GM12878 (cell line): ENCODE results near the gene TTC17. TPM values are rescaled to one million over a fixed set of nuclear protein-coding genes. Genes with fewer than 3 reads are reported as not detected.

Experiments
- ATAC-seq: fragments of 200-7000 bp; cut with Tn5 transposase; 3 replicates; pipeline ENCODE4 v1.9.1; 2020; ENCODE audit warnings: mild to moderate bottlenecking, moderate library complexity
- BruUV-seq: library from RNA; stranded (reverse); fragments of 400-500 nt; replicated peaks from 2 replicates; lab custom pipeline; 2021; lab: Mats Ljungman, UMichigan
- CTCF ChIA-PET: fragments of 300-600 bp; sonication (Branson Sonifier 250); formaldehyde crosslinking; extraction: SDS; loops from one replicate; lab custom pipeline; 2021; ENCODE audit warnings: inconsistent platforms; lab: Yijun Ruan, JAX
- POLR2A ChIA-PET: fragments of 350-600 bp; formaldehyde crosslinking; extraction: SDS; loops from one replicate; lab custom pipeline; 2021; ENCODE audit warnings: inconsistent platforms; lab: Charles Lee
- RAD21 ChIA-PET: fragments of 300-600 bp; sonication (Branson Sonifier 250); formaldehyde crosslinking; loops from one replicate; lab custom pipeline; 2023; ENCODE audit warnings: antibody characterized with exemption; ENCODE audit not compliant: unreplicated experiment; lab: Charles Lee
- SMC1A ChIA-PET: fragments of 300-600 bp; sonication (Branson Sonifier 250); formaldehyde crosslinking; loops from one replicate; lab custom pipeline; 2023; ENCODE audit not compliant: unreplicated experiment, uncharacterized antibody; lab: Charles Lee
- DNase-seq: peaks from one replicate; pipeline ENCODE4 v3.0.0-alpha.2; 2011; ENCODE audit warnings: low read depth, low spot score
- FAIRE-seq: peaks from 3 replicates; lab custom pipeline; 2011; peaks lifted over from hg19 to GRCh38; lab: Jason Lieb, UNC
- H2AFZ ChIP-seq: 2 replicates; pipeline ENCODE4 v1.6.0; 2011; ENCODE audit warnings: low read depth, low read length, control low read depth; ENCODE audit not compliant: control insufficient read depth
- H3K27ac ChIP-seq: 2 replicates; pipeline ENCODE4 v1.5.1; 2011; ENCODE audit warnings: control low read depth; ENCODE audit not compliant: control insufficient read depth, insufficient read depth
- H3K27me3 ChIP-seq, 2 experiments: replicated peaks in 1 of 2; 2 replicates each; pipeline versions ENCODE4 v1.6.0 to v1.6.1; 2011; ENCODE audit warnings: low read length in 1 of 2; ENCODE audit not compliant: control insufficient read depth in 2 of 2, insufficient read depth in 2 of 2
- H3K36me3 ChIP-seq, 2 experiments: 2 replicates each; pipeline ENCODE4 v1.5.1; 2011; ENCODE audit warnings: low read length in 1 of 2; ENCODE audit not compliant: control insufficient read depth in 2 of 2, insufficient read depth in 2 of 2
- H3K4me1 ChIP-seq: 2 replicates; pipeline ENCODE4 v1.6.1; 2011; ENCODE audit warnings: mild to moderate bottlenecking, low read length, moderate library complexity, mixed read lengths; ENCODE audit not compliant: control insufficient read depth, insufficient read depth
- H3K4me2 ChIP-seq: 2 replicates; pipeline ENCODE4 v1.6.0; 2011; ENCODE audit warnings: control low read depth; ENCODE audit not compliant: control insufficient read depth, insufficient read depth
- H3K4me3 ChIP-seq: fragments of 200-600 bp; sonication (generic); 2 replicates; pipeline ENCODE4 v1.5.1; 2016
- H3K79me2 ChIP-seq: 2 replicates; pipeline ENCODE4 v1.6.0; 2011; ENCODE audit warnings: low read length; ENCODE audit not compliant: control insufficient read depth, insufficient read depth
- H3K9ac ChIP-seq: 2 replicates; pipeline ENCODE4 v1.8.0; 2011; ENCODE audit warnings: low read length, control low read depth, mixed read lengths; ENCODE audit not compliant: control insufficient read depth, insufficient read depth
- H3K9me3 ChIP-seq: replicated peaks from 3 replicates; pipeline ENCODE4 v1.5.1; 2011; ENCODE audit warnings: mild to moderate bottlenecking, low read length; ENCODE audit not compliant: control insufficient read depth, insufficient read depth
- H4K20me1 ChIP-seq: 2 replicates; pipeline ENCODE4 v1.6.0; 2011; ENCODE audit not compliant: control insufficient read depth, insufficient read depth
- ASH2L ChIP-seq: fragments of 300-600, 200-600 bp; sonication (generic); IDR thresholded peaks from 2 replicates; pipeline ENCODE4 v1.6.1; 2017; ENCODE audit warnings: low read depth, mild to moderate bottlenecking, borderline replicate concordance
- BCL11A ChIP-seq: IDR thresholded peaks from 2 replicates; pipeline ENCODE4 v1.6.1; 2011; ENCODE audit warnings: low read depth, low read length
- BMI1 ChIP-seq: fragments of 450-650 bp; IDR thresholded peaks from 2 replicates; pipeline ENCODE4 v1.6.1; 2016; ENCODE audit warnings: mild to moderate bottlenecking, moderate library complexity, borderline replicate concordance
- CBFB ChIP-seq: IDR thresholded peaks from 2 replicates; pipeline ENCODE4 v1.6.1; 2016; ENCODE audit warnings: antibody characterized with exemption, low read depth
- CREB1 ChIP-seq: IDR thresholded peaks from 2 replicates; pipeline ENCODE4 v1.6.1; 2012; ENCODE audit warnings: low read depth, mild to moderate bottlenecking, inconsistent platforms
- DPF2 ChIP-seq: fragments of 450-650 bp; IDR thresholded peaks from 2 replicates; pipeline ENCODE4 v1.6.1; 2017; ENCODE audit warnings: mild to moderate bottlenecking
- ETV6 ChIP-seq, 2 experiments: fragments of 450-650 bp in 1 of 2; IDR thresholded peaks in 1 of 2; conservative IDR thresholded peaks in 1 of 2; 2 replicates each; pipeline ENCODE4 v1.6.1; 2014; ENCODE audit warnings: antibody characterized with exemption in 1 of 2, borderline replicate concordance in 1 of 2, low read depth in 1 of 2, mild to moderate bottlenecking in 1 of 2, moderate library complexity in 1 of 2
- GABPA ChIP-seq: IDR thresholded peaks from 2 replicates; pipeline ENCODE4 v1.6.1; 2014; ENCODE audit warnings: antibody characterized with exemption, low read depth, mild to moderate bottlenecking, inconsistent platforms
- JUND ChIP-seq: IDR thresholded peaks from 2 replicates; pipeline ENCODE4 v1.6.1; 2012; ENCODE audit warnings: low read depth, mild to moderate bottlenecking, low read length, improper control_type of control experiment, moderate library complexity
- KLF5 ChIP-seq: fragments of 450-650 bp; IDR thresholded peaks from 2 replicates; pipeline ENCODE4 v1.6.1; 2014; ENCODE audit warnings: mild to moderate bottlenecking; ENCODE audit not compliant: partially characterized antibody
- MEF2B ChIP-seq: fragments of 450-650 bp; IDR thresholded peaks from 2 replicates; pipeline ENCODE4 v1.6.1; 2018; ENCODE audit warnings: mild to moderate bottlenecking, moderate library complexity; ENCODE audit not compliant: partially characterized antibody, poor library complexity, severe bottlenecking
- MLLT1 ChIP-seq: fragments of 450-650 bp; IDR thresholded peaks from 2 replicates; pipeline ENCODE4 v1.6.1; 2016; ENCODE audit warnings: mild to moderate bottlenecking
- MXI1 ChIP-seq: fragments of 150-350 bp; IDR thresholded peaks from 2 replicates; pipeline ENCODE4 v1.6.1; 2011; ENCODE audit warnings: low read depth, mild to moderate bottlenecking, inconsistent platforms, low read length, improper control_type of control experiment
- NFYB ChIP-seq: IDR thresholded peaks from 2 replicates; pipeline ENCODE4 v1.6.1; 2011; ENCODE audit warnings: low read depth, mild to moderate bottlenecking, low read length, improper control_type of control experiment, moderate library complexity; ENCODE audit not compliant: insufficient read depth
- NR2F1 ChIP-seq: fragments of 450-650 bp; conservative IDR thresholded peaks from 2 replicates; pipeline ENCODE4 v1.6.1; 2017; ENCODE audit warnings: mild to moderate bottlenecking
- POU2F2 ChIP-seq: IDR thresholded peaks from 3 replicates; pipeline ENCODE4 v1.6.1; 2011; ENCODE audit warnings: low read depth, mild to moderate bottlenecking, low read length, borderline replicate concordance
- RAD51 ChIP-seq: fragments of 450-650 bp; IDR thresholded peaks from 2 replicates; pipeline ENCODE4 v1.6.1; 2016; ENCODE audit warnings: moderate library complexity, mild to moderate bottlenecking, inconsistent platforms
- RUNX3 ChIP-seq: IDR thresholded peaks from 2 replicates; pipeline ENCODE4 v1.6.1; 2012; ENCODE audit warnings: low read length, inconsistent platforms
- SMARCA5 ChIP-seq: fragments of 450-650 bp; IDR thresholded peaks from 2 replicates; pipeline ENCODE4 v1.6.1; 2017; ENCODE audit warnings: mild to moderate bottlenecking
- SP1 ChIP-seq: IDR thresholded peaks from one replicate; pipeline ENCODE4 v1.6.1; 2011; ENCODE audit warnings: low read depth, low read length
- TCF7 ChIP-seq: IDR thresholded peaks from 2 replicates; pipeline ENCODE4 v1.6.1; 2014; ENCODE audit warnings: antibody characterized with exemption, borderline replicate concordance
- WRNIP1 ChIP-seq: IDR thresholded peaks from 2 replicates; pipeline ENCODE4 v1.6.1; 2011; ENCODE audit warnings: low read depth, low read length, improper control_type of control experiment, borderline replicate concordance
- ZNF384 ChIP-seq: IDR thresholded peaks from 2 replicates; pipeline ENCODE4 v1.6.1; 2012; ENCODE audit warnings: low read depth, mild to moderate bottlenecking, low read length, improper control_type of control experiment, borderline replicate concordance
- WGBS: methylation state at CpG from one replicate; pipeline ENCODE4 v1.1.6; 2016; ENCODE audit warnings: low lambda C conversion rate; ENCODE audit not compliant: insufficient replicate concordance, insufficient coverage; ENCODE audit errors: missing lambda C conversion rate; 5-methylcytosine and 5-hydroxymethylcytosine counted together
- in situ Hi-C: fragments of 300-500 bp; cut with MboI; formaldehyde crosslinking; loops from 9 replicates; pipeline ENCODE4 v1.14.3; 2018; ENCODE audit warnings: mixed read lengths
- intact Hi-C: fragments of 100-400 bp; cut with micrococcal nuclease; formaldehyde crosslinking; loops from one replicate; pipeline ENCODE4 v1.14.2; 2022; ENCODE audit not compliant: unreplicated experiment
- polyA plus RNA-seq, 11 experiments: library from polyadenylated mRNA; depleted of rRNA in 4 of 11; unstranded in 6 of 11; stranded (reverse) in 5 of 11; fragments of >200 nt; fragmentation: Nextera tagmentation in 4 of 11; fragmentation: Illumina TruSeq in 1 of 11; extraction: Ambion mirVana in 4 of 11; extraction: Trizol in 1 of 11; gene quantifications; 1 replicate in 1 of 11; 2 replicates in 10 of 11; pipeline versions ENCODE4 v1.2.1 to v1.2.3, GENCODE V29; 2011 to 2016; ENCODE audit warnings: inconsistent platforms in 2 of 11, missing spikeins in 2 of 11, low read depth in 1 of 11
- total RNA-seq, 4 experiments: library from RNA; depleted of rRNA in 3 of 4; stranded (reverse); fragments of >200 nt in 3 of 4; fragmentation: Illumina TruSeq in 1 of 4; extraction: Trizol in 1 of 4; gene quantifications; 2 replicates each; pipeline versions ENCODE4 v1.2.1 to v1.2.3, GENCODE V29; 2013 to 2021

The TTC17 gene
- total and polyA plus RNA-seq, 10 of the 15 experiments (the other 5 are each of a cell fraction or from before 2014, with no cell fraction given), result 15.9 to 116 (median 41.5) TPM

DNA sequence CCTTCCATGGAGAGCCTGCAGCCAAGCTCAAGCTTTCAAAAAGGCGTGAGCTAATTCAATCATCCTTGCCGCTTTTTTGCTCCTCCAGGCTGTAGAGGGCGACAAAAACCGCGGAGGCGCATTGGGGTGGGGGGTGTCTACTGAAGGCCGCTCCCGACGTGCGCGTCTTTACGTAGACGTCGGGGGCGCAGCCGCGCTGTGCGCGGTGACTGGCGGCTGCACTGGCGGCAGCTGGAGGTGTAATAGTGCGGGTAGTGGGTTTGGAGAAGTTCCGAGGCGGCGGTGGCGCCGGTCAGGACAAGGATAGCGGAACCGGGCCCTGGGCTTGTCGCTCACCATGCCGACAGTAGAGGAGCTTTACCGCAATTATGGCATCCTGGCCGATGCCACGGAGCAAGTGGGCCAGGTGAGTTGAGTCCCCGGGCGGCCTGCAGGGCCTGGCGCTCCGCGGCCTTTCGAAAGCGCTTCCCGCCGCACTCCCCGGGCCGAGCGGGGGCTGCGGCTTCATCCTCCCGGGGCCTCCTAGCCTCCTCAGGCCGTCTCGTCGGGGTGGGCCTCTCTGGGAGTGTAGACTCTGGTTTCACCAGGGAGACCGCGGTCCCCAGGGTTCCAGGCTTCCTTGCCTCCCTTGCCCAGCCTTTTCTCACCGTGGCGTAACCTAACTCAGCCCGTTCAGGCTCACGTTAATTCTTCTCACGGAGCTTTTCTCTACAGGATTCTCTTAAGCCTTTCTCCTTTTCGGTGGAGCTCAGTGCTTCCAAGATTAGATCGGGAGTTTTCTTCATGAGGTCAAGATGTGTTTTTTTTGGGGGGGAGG is 46.7 kb upstream of the TTC17 start, which contains the start of gene API5:
API5 (plus strand) TSS at position 206 of the 817 bp plus-strand sequence; CDS start at position 338, 132 bp downstream.
- Histone ChIP-seq H4K20me1 (no peaks in the 10 kb centered on the region; the same call in 1 of the 2 replicates), H3K9ac (peak within 1 kb of the TSS; percentile 86), H3K4me1 (peaks cover 8% of the 10 kb centered on the region), H3K27ac (peak within 1 kb of the TSS; percentile 77), H3K36me3 (no peaks in the 10 kb centered on the region; a peak in 1 of 4 replicates), H3K27me3 (no peaks in the 10 kb centered on the region), H3K9me3 (no peaks in the 10 kb centered on the region), H2AFZ (peak within 1 kb of the TSS; percentile 62), H3K4me3 (peak within 1 kb of the TSS; percentile 96), H3K4me2 (peak within 1 kb of the TSS; percentile 87), H3K79me2 (peaks cover 52% of the 10 kb centered on the region)
- FAIRE-seq (peak; percentile 81), ATAC-seq (peak; percentile 98), DNase-seq (peak; percentile 69)
- in situ Hi-C loops, result no loop called here
- BruUV-seq, result TSS peak; percentile 77
- ChIA-PET RAD21 (interaction anchor here (0.6 to 3.0 kb wide), 11 partner anchors 11 to 1568 kb away, joined by 3 to 17 read pairs (median 3); partner anchors contain the start of gene TTC17), CTCF (interaction anchor here (0.6 to 3.4 kb wide), 28 partner anchors 9 to 490 kb away, joined by 3 to 62 read pairs (median 4); partner anchors contain the start of gene TTC17), SMC1A (interaction anchor here (0.7 to 2.1 kb wide), 5 partner anchors 46 to 769 kb away, joined by 3 to 11 read pairs (median 7); partner anchors contain the start of gene TTC17), POLR2A (interaction anchor here (0.6 to 3.2 kb wide), 4 partner anchors 17 to 54 kb away, joined by 3 to 15 read pairs (median 4); partner anchors contain the start of gene TTC17)
- intact Hi-C loops, result loop anchor here (2.0 to 5.0 kb wide), 2 partner anchors 47 to 105 kb away; partner anchors contain the start of gene TTC17
- WGBS, result under 1% methylated on average over 55 of the region's 60 CpGs
- no peak for TF ChIP-seq ETV6 (conservative IDR thresholded peaks at IDR 0.05 in 1 of 2, IDR thresholded peaks at IDR 0.05 in 1 of 2; ENCODE audit: borderline replicate concordance in 1 of 2, low read depth in 1 of 2)
- peak; percentile 67 for TF ChIP-seq DPF2
- no peak for TF ChIP-seq MEF2B
- TF ChIP-seq BMI1, result no peak
- no peak for TF ChIP-seq WRNIP1
- TF ChIP-seq BCL11A, result 0 out of 2 replicates have a peak, but pooled peaks have one; percentile 4
- no peak for TF ChIP-seq JUND
- TF ChIP-seq RAD51, result no peak
- no peak for TF ChIP-seq KLF5
- TF ChIP-seq CREB1, result peak; percentile 90
- TF ChIP-seq ASH2L, result 0 out of 2 replicates have a peak, but pooled peaks have one; percentile 46
- peak; percentile 91 for TF ChIP-seq RUNX3
- peak; percentile 61; the same call in 1 of the 2 replicates for TF ChIP-seq MLLT1
- 0 out of 2 replicates have a peak, but pooled peaks have one; percentile 15 for TF ChIP-seq NFYB
- TF ChIP-seq GABPA, result no peak
- TF ChIP-seq ZNF384, result no peak
- peak; percentile 76; the same call in 1 of the 2 replicates for TF ChIP-seq MXI1
- no peak for TF ChIP-seq TCF7
- peak; percentile 74; the same call in 1 of the 2 replicates for TF ChIP-seq SMARCA5
- no peak for TF ChIP-seq SP1
- TF ChIP-seq CBFB, result peak; percentile 72; the same call in 1 of the 2 replicates
- no peak; the same call in 1 of the 2 replicates for TF ChIP-seq NR2F1
- peak; percentile 77; the same call in 1 of the 3 replicates for TF ChIP-seq POU2F2
